ENCODE measurements around the gene CDKL5.
A peak's percentile ranks its signal among the peaks of the same experiment; 100 is the strongest.

CDKL5 gene

DNA sequence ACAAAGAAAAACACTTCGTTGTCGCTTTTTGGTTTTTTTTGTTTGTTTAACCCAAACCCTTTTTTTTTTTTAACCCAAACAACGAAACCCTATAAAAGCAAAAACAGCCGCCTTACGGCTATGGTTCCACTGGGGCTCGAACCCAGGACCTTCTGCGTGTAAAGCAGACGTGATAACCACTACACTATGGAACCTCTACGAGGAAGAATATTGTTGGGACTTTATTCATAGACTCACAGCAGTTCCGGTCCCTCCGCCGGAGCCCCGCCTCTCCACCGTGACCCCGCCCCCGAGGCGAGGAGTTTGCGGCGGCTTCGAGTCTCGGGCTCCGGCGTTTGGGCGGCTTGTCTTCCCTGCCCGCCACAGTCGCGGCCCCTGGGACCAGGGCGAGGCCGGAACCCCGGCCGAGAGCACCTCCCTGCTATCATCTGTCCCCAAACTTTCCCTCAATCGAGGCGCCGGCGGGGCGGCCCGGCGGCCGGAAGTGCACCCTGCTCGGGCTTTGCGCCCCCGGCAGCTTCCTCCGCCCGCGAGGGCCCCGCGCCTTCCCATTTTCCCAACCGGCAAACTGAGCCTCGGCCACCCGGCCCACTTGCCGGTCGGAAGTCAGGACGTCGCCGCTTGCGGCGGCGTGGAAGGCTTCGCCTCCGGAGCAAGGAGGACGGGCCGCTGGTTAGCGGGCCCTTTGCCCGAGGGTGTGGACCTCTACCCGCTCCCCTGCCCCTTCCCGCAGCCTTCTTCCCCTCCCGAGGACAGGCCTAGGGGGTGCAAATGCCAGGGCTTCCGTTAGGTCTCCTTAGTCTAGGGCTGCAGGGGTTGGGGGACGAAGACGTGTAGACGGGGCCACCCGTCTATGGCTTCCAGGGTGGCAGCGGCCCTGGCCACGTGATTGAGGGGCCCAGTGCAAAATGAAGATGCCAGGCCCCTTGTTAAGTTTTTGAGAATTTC lies 249.7 kb downstream of the CDKL5 start:
- DNase-seq (ENCODE audit: low read depth), result peak; percentile 70
- peak overlapping the region; percentile 67 for H3K4me3 ChIP-seq (ENCODE audit: low read depth, low read length)
- TF ChIP-seq, protein P1, sequence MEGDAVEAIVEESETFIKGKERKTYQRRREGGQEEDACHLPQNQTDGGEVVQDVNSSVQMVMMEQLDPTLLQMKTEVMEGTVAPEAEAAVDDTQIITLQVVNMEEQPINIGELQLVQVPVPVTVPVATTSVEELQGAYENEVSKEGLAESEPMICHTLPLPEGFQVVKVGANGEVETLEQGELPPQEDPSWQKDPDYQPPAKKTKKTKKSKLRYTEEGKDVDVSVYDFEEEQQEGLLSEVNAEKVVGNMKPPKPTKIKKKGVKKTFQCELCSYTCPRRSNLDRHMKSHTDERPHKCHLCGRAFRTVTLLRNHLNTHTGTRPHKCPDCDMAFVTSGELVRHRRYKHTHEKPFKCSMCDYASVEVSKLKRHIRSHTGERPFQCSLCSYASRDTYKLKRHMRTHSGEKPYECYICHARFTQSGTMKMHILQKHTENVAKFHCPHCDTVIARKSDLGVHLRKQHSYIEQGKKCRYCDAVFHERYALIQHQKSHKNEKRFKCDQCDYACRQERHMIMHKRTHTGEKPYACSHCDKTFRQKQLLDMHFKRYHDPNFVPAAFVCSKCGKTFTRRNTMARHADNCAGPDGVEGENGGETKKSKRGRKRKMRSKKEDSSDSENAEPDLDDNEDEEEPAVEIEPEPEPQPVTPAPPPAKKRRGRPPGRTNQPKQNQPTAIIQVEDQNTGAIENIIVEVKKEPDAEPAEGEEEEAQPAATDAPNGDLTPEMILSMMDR (conservative IDR thresholded peaks at IDR 0.05; ENCODE audit: low read depth, low read length), result no peak

DNA sequence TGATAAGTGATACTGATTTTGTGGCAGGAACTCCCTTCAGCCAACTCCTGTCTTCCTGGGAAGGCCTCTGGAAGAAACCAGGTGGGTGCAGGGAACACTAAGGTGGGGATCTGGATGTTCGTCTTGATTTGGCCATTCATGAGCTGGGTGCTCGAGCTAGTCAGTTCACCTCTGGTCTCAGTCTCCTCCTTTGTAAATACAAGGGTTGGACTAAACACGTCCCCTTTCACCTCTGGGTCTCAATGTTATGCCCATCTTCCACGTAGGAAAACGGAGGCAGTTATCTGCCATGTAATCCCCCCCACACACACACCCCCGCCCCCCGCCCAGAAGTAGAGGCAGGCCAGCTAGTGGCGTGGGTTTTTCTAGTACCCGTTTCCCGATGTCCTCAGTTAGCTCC lies 250.6 kb downstream of the CDKL5 start:
- H3K4me3 ChIP-seq (ENCODE audit: low read depth, low read length), result no peak overlapping the region
- DNase-seq (ENCODE audit: low read depth), result no peak
- TF ChIP-seq, protein P1 (conservative IDR thresholded peaks at IDR 0.05; ENCODE audit: low read depth, low read length), result no peak

DNA sequence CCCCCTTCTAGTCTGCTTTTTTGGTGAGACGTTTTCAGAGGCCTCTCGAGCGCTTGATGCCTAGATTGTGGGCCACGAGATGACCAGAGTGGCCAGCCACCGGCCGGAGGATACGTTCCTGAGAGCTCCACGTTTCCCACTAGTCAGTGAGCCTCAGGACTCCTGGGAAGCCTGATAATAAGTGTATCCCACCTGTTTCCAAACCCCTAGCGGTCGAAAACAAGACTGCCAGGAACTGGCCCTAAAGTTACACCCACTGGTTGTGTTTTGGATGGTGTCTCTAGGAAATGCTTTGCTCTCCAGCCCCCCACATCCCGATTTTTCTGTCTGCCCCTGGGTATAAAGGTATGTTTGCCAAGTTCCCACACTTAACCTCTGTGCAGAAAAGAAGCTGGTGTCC lies 251.1 kb downstream of the CDKL5 start:
- TF ChIP-seq, protein P1 (conservative IDR thresholded peaks at IDR 0.05; ENCODE audit: low read depth, low read length), result peak; percentile 49
- peak; percentile 31 for DNase-seq (ENCODE audit: low read depth)

DNA sequence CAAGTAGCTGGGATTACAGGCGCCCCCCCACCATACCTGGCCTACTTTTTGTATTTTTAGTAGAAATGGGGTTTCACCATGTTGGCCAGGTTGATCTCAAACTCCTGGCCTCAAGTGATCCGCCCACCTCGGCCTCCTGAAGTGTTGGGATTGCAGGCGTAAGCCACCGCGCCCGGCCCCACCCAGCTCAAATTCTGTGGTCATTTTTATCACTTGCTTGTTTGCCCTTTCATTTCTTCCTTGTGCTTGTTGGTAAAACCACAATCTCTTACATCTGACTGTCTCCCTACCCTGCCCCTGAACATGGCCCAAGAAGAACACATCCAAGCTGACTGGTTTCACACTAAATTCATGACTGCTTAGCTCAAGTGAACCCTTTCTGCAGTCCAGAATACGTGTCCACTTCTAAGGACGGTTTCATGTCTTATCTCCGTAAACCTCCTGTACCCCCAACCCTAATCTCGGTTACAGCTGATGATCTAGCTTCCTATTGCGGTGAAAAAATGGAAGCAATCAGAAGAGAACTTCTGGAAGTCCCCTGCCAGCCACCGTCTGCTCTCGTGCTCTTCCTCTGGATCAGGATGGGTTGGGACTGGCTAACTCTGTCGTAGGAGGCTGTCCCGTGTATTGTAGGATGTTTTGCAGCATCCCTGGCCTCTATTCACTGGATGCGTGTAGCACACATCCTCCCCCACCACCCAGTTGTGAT lies 251.9 kb downstream of the CDKL5 start:
- TF ChIP-seq, protein P1 (conservative IDR thresholded peaks at IDR 0.05; ENCODE audit: low read depth, low read length), result no peak
- H3K4me3 ChIP-seq (ENCODE audit: low read depth, low read length), result no peak overlapping the region
- no peak for DNase-seq (ENCODE audit: low read depth)

More for the DNA sequence above, 251.1 kb downstream of the CDKL5 start:
- H3K4me3 ChIP-seq (ENCODE audit: low read depth, low read length), result no peak overlapping the region

DNA sequence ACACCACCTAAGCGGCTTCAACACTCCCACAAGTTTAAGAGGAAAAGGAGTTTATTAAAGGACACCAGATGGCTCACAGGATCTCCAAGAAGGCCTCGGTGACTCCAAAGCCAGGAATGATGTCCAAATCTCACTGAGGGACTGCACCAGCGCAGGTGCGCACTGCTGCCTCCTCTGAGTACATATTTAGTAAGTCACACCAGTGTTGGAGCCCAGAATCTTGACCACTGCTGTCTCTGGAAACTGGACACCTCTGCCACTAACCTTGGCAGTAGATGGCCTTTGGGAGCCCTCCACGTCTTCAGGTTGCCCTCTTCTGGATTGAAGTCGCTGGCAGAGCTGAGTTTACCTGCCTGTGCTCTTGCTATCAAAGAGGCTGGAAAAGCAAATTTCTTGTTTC lies 256.6 kb downstream of the CDKL5 start:
- H3K4me3 ChIP-seq (ENCODE audit: low read depth, low read length), result no peak overlapping the region
- TF ChIP-seq, protein P1 (conservative IDR thresholded peaks at IDR 0.05; ENCODE audit: low read depth, low read length), result no peak
- DNase-seq (ENCODE audit: low read depth), result no peak

DNA sequence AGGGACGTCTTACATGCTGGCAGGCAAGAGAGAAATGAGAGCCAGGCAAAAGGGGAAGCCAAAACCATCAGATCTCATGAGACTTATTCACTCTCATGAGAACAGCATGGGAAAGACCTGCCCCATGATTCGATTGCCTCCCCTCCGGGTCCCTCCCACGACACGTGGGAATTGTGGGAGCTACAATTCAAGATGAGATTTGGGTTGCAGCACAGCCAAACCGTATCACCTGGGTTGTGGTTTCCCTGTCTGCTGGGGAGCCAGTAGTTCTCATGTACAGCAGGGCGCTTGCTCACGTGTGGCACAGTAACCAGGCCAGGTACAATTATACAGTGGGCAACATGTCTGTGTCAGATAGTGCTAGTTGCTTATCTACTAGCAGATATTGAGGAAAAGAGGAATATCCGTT lies 257.6 kb downstream of the CDKL5 start:
- H3K4me3 ChIP-seq (ENCODE audit: low read depth, low read length), result no peak overlapping the region
- TF ChIP-seq, protein P1 (conservative IDR thresholded peaks at IDR 0.05; ENCODE audit: low read depth, low read length), result no peak
- DNase-seq (ENCODE audit: low read depth), result no peak

Data from choroid plexus epithelial cell (primary cell).